Measurements from ENCODE around the gene CCDC57. TPM values are rescaled to one million over a fixed set of nuclear protein-coding genes. Genes with fewer than 3 reads are reported as not detected.

Gene CCDC57
- polyA plus RNA-seq, 3 donors: 17.1 to 43.8 (median 20.1) TPM

- no peak for TF ChIP-seq CTCF (IDR thresholded peaks at IDR 0.05)
- H3K27ac Mint-ChIP-seq: no peak overlapping the region
- Histone ChIP-seq H2AFZ (ENCODE audit: insufficient read depth, low read depth, low read length, poor library complexity, severe bottlenecking) (no peak overlapping the region), H4K20me1 (ENCODE audit: insufficient read depth, low read length) (no peaks in the 10 kb centered on the region), H3K4me2 (replicated peaks; ENCODE audit: extremely low read depth, low read length, poor library complexity, severe bottlenecking) (no peak overlapping the region), H3K27ac (ENCODE audit: low read depth in 1 of 2, low read length in 2 of 2) (no peak overlapping the region), H3K36me3 (replicated peaks in 1 of 2; ENCODE audit: control insufficient read depth in 1 of 2, insufficient read depth in 2 of 2, low read length in 2 of 2) (no peaks in the 10 kb centered on the region), H3K9me3 (replicated peaks in 1 of 2; ENCODE audit: control insufficient read depth in 1 of 2, insufficient read depth in 1 of 2, low read length in 2 of 2) (no peaks in the 10 kb centered on the region), H3K4me1 (ENCODE audit: control insufficient read depth in 1 of 2, insufficient read depth in 2 of 2, low read length in 2 of 2) (no peaks in the 10 kb centered on the region), H3K27me3 (ENCODE audit: control insufficient read depth in 2 of 2, insufficient read depth in 2 of 2, low read length in 2 of 2) (no peaks in the 10 kb centered on the region), H3K4me3 (replicated peaks in 1 of 3; ENCODE audit: low read depth in 2 of 3, low read length in 3 of 3) (no peak overlapping the region), H3K79me2 (ENCODE audit: insufficient read depth, low read length) (no peaks in the 10 kb centered on the region), H3K9ac (ENCODE audit: insufficient read depth, low read length, poor library complexity, severe bottlenecking) (no peak overlapping the region)
- intact Hi-C loops (cut with micrococcal nuclease): no loop called here
- H3K4me1 Mint-ChIP-seq: no peaks in the 10 kb centered on the region
- no peaks in the 10 kb centered on the region for H3K27me3 Mint-ChIP-seq (ENCODE audit: low read depth in 3 of 3)
- H3K36me3 Mint-ChIP-seq: peaks cover 6 to 7% of the 10 kb centered on the region in 2 donors
- WGBS (ENCODE audit: insufficient coverage): 88% methylated on average over 18 of the region's 18 CpGs
- H3K9me3 Mint-ChIP-seq: peaks cover 0 to 4% (median 0%) of the 10 kb centered on the region in 7 donors
- H3K4me3 Mint-ChIP-seq: no peak overlapping the region
- no peak for DNase-seq
Observed at GRCh38 chr17:82146663-82147654, 65.7 kb downstream of the CCDC57 start.

- H4K20me1 ChIP-seq (ENCODE audit: insufficient read depth, low read length): no peaks in the 10 kb centered on the region
- Mint-ChIP-seq H3K27me3 (ENCODE audit: low read depth in 3 of 3) (no peaks in the 10 kb centered on the region), H3K9me3 (peaks cover 0 to 4% (median 0%) of the 10 kb centered on the region in 7 donors), H3K4me3 (no peak overlapping the region), H3K4me1 (no peaks in the 10 kb centered on the region), H3K36me3 (peaks cover 3 to 8% of the 10 kb centered on the region in 2 donors), H3K27ac (no peak overlapping the region)
- no peak overlapping the region for H3K9ac ChIP-seq (ENCODE audit: insufficient read depth, low read length, poor library complexity, severe bottlenecking)
- H3K4me1 ChIP-seq (ENCODE audit: control insufficient read depth in 1 of 2, insufficient read depth in 2 of 2, low read length in 2 of 2): no peaks in the 10 kb centered on the region
- TF ChIP-seq CTCF (IDR thresholded peaks at IDR 0.05): no peak
- H3K27me3 ChIP-seq (ENCODE audit: control insufficient read depth in 2 of 2, insufficient read depth in 2 of 2, low read length in 2 of 2): no peaks in the 10 kb centered on the region
- no peak overlapping the region for H2AFZ ChIP-seq (ENCODE audit: insufficient read depth, low read depth, low read length, poor library complexity, severe bottlenecking)
- no peaks in the 10 kb centered on the region for H3K36me3 ChIP-seq (replicated peaks in 1 of 2; ENCODE audit: control insufficient read depth in 1 of 2, insufficient read depth in 2 of 2, low read length in 2 of 2)
- H3K27ac ChIP-seq (ENCODE audit: low read depth in 1 of 2, low read length in 2 of 2): no peak overlapping the region
- no peak overlapping the region for H3K4me2 ChIP-seq (replicated peaks; ENCODE audit: extremely low read depth, low read length, poor library complexity, severe bottlenecking)
- DNase-seq: no peak
- 100% methylated on average over 10 of the region's 13 CpGs for WGBS (ENCODE audit: insufficient coverage)
- no peak overlapping the region for H3K4me3 ChIP-seq (replicated peaks in 1 of 3; ENCODE audit: low read depth in 2 of 3, low read length in 3 of 3)
- no peaks in the 10 kb centered on the region for H3K79me2 ChIP-seq (ENCODE audit: insufficient read depth, low read length)
- intact Hi-C loops (cut with micrococcal nuclease): no loop called here
- H3K9me3 ChIP-seq (replicated peaks in 1 of 2; ENCODE audit: control insufficient read depth in 1 of 2, insufficient read depth in 1 of 2, low read length in 2 of 2): no peaks in the 10 kb centered on the region
Observed at GRCh38 chr17:82145550-82146155, 67.0 kb downstream of the CCDC57 start.

Data from CD14-positive monocyte (primary cell).